HepG2 (cell line): ENCODE data around the gene MARCHF4. TPM values are rescaled to one million over a fixed set of nuclear protein-coding genes. Genes with fewer than 3 reads are reported as not detected.
A peak's percentile ranks its signal among the peaks of the same experiment; 100 is the strongest.

Experiments
- ARNT2 ChIP-seq: sonication (generic); formaldehyde crosslinking; IDR thresholded peaks from 2 replicates; pipeline ENCODE4 v1.8.0; 2022; ENCODE audit warnings: mild to moderate bottlenecking, low read depth, missing genetic modification reagents, moderate library complexity
- ELF1 ChIP-seq: sonication (generic); formaldehyde crosslinking; IDR thresholded peaks from 2 replicates; pipeline ENCODE4 v1.4.0; 2020; ENCODE audit warnings: missing genetic modification reagents
- FOXK1 ChIP-seq: sonication (generic); formaldehyde crosslinking; IDR thresholded peaks from 2 replicates; pipeline ENCODE4 v1.4.0; 2020; ENCODE audit warnings: low read depth, missing genetic modification reagents, borderline replicate concordance
- GATA4 ChIP-seq: sonication (generic); IDR thresholded peaks from 2 replicates; pipeline ENCODE4 v1.6.1; 2016; ENCODE audit warnings: antibody characterized with exemption, low read depth, borderline replicate concordance
- KAT8 ChIP-seq: IDR thresholded peaks from 2 replicates; pipeline ENCODE4 v1.6.1; 2016; ENCODE audit warnings: missing genetic modification reagents, missing compliant biosample characterization
- KDM5A ChIP-seq: fragments of 200-600 bp; sonication (generic); IDR thresholded peaks from 2 replicates; pipeline ENCODE4 v1.7.0; 2018; ENCODE audit warnings: antibody characterized with exemption, mild to moderate bottlenecking, low read length, borderline replicate concordance
- MEF2D ChIP-seq: sonication (generic); formaldehyde crosslinking; IDR thresholded peaks from 2 replicates; pipeline ENCODE4 v1.5.1; 2020; ENCODE audit warnings: mild to moderate bottlenecking, missing genetic modification reagents
- NFIC ChIP-seq: IDR thresholded peaks from 2 replicates; pipeline ENCODE4 v1.6.1; 2012; ENCODE audit warnings: mild to moderate bottlenecking, low read length, inconsistent platforms
- RARA ChIP-seq: IDR thresholded peaks from 2 replicates; pipeline ENCODE4 v1.6.1; 2016; ENCODE audit warnings: missing genetic modification reagents, missing compliant biosample characterization
- TCF7 ChIP-seq: sonication (generic); IDR thresholded peaks from 2 replicates; pipeline ENCODE4 v1.6.1; 2016; ENCODE audit warnings: antibody characterized with exemption, low read depth
- ZC3H4 ChIP-seq: sonication (generic); formaldehyde crosslinking; IDR thresholded peaks from 2 replicates; pipeline ENCODE4 v1.4.0; 2020; ENCODE audit warnings: missing genetic modification reagents, borderline replicate concordance
- ZFP36L2 ChIP-seq: sonication (generic); formaldehyde crosslinking; IDR thresholded peaks from 2 replicates; pipeline ENCODE4 v1.4.0; 2020; ENCODE audit warnings: missing genetic modification reagents
- ZNF207 ChIP-seq: fragments of 450-650 bp; IDR thresholded peaks from 2 replicates; pipeline ENCODE4 v1.6.1; 2016; ENCODE audit warnings: antibody characterized with exemption, borderline replicate concordance
- ZNF350 ChIP-seq: sonication (generic); formaldehyde crosslinking; IDR thresholded peaks from 2 replicates; pipeline ENCODE4 v1.4.0; 2020; ENCODE audit warnings: mild to moderate bottlenecking, low read depth, missing genetic modification reagents, borderline replicate concordance
- ZNF549 ChIP-seq: sonication (generic); formaldehyde crosslinking; IDR thresholded peaks from 2 replicates; pipeline ENCODE4 v1.5.0; 2020; ENCODE audit warnings: missing genetic modification reagents
- ZNF605 ChIP-seq: sonication (generic); formaldehyde crosslinking; IDR thresholded peaks from 2 replicates; pipeline ENCODE4 v1.8.0; 2022; ENCODE audit warnings: mild to moderate bottlenecking, missing genetic modification reagents
- ZNF660 ChIP-seq: sonication (generic); formaldehyde crosslinking; IDR thresholded peaks from 2 replicates; pipeline ENCODE4 v1.5.1; 2020; ENCODE audit warnings: mild to moderate bottlenecking, low read depth, missing genetic modification reagents, borderline replicate concordance
- ZNF746 ChIP-seq: sonication (generic); formaldehyde crosslinking; IDR thresholded peaks from 2 replicates; pipeline ENCODE4 v1.8.0; 2022; ENCODE audit warnings: mild to moderate bottlenecking, missing genetic modification reagents
- polyA plus RNA-seq, 8 experiments: library from polyadenylated mRNA; depleted of rRNA in 3 of 8; stranded (reverse) in 7 of 8; unstranded in 1 of 8; fragments of >200 nt; fragmentation: Illumina TruSeq in 4 of 8; extraction: Trizol in 4 of 8; gene quantifications; 2 replicates each; pipeline versions ENCODE4 v1.2.1 to v1.2.3, GENCODE V29; 2011 to 2016; ENCODE audit warnings: low read depth in 4 of 8, missing spikeins in 1 of 8, mixed read lengths in 1 of 8; ENCODE audit not compliant: insufficient read depth in 1 of 8
- total RNA-seq, 5 experiments: library from RNA; depleted of rRNA; stranded (reverse); fragments of >200 nt; fragmentation: Illumina TruSeq; extraction: Trizol; gene quantifications; 2 replicates each; pipeline ENCODE4 v1.2.3, GENCODE V29; 2016; ENCODE audit warnings: low read depth in 1 of 5
- TF ChIP-seq, protein P1 (sequence below): sonication (generic); formaldehyde crosslinking; IDR thresholded peaks from 2 replicates; pipeline ENCODE4 v1.5.0; 2020; ENCODE audit warnings: missing genetic modification reagents
- TF ChIP-seq, protein P2 (sequence below): IDR thresholded peaks from 2 replicates; pipeline ENCODE4 v1.6.1; 2016
- TF ChIP-seq, protein P3 (sequence below): sonication (generic); formaldehyde crosslinking; conservative IDR thresholded peaks from 2 replicates; pipeline ENCODE4 v1.8.1; 2023; ENCODE audit warnings: missing genetic modification reagents
- TF ChIP-seq, protein P4 (sequence below): sonication (generic); formaldehyde crosslinking; IDR thresholded peaks from 2 replicates; pipeline ENCODE4 v1.5.1; 2020; ENCODE audit warnings: missing genetic modification reagents, mild to moderate bottlenecking, borderline replicate concordance

Gene MARCHF4
- total and polyA plus RNA-seq, 2 of the 13 experiments (the other 11 are each of a cell fraction or from before 2014, with no cell fraction given), result not detected

DNA sequence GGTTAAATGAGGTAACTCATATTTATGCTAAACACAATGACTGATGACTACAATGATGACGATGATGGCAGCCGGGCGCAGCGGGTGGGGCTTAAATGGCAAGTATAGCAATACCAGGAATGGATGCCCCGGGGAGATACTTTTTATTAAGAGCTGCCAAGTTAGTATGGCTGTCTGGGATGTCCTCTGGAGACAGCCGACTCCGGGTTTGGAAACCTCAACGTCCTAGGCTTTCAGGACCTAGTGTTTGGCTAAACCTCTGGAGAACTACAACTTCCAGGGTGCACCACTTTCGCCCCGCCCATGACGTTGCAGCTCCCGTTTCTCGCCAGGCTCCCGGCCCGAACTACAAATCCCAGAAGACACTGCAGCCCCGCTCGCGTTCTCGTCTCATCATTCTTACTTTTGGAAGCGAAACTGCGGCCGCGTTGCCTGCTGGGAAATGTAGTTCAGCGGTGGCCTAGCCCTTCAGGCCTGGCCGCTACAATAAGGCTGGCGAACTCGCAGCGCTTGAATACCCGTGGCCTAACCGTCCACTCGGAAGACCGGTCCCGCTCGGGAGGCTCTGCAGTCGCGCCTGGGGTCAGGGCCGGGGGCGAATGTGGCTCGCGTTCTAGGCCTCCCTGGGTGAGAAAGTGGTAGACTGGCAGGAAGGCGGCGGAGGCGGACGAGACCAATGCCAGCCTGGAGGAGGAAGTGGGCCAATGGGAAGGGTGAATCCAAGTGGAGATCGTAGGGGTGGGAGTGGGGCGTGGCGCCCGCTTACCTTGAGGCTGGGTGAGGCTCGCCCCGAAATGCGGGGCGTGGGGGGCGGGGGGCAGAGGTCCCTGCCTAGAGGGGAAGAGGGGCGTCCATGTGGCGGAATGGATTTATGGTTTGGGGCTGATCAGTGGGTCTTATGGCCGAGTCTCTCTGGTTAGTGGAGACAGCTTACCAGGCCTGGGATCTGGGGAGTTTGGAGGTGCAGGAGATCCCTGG lies 40.0 kb upstream of the MARCHF4 start, which contains the start of gene SMARCAL1 (continued):
- TF ChIP-seq, protein P1, sequence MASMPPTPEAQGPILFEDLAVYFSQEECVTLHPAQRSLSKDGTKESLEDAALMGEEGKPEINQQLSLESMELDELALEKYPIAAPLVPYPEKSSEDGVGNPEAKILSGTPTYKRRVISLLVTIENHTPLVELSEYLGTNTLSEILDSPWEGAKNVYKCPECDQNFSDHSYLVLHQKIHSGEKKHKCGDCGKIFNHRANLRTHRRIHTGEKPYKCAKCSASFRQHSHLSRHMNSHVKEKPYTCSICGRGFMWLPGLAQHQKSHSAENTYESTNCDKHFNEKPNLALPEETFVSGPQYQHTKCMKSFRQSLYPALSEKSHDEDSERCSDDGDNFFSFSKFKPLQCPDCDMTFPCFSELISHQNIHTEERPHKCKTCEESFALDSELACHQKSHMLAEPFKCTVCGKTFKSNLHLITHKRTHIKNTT, result peak; percentile 89; the same call in 1 of the 2 replicates
- TF ChIP-seq ARNT2 (peak; percentile 97), ZNF350 (CRISPR knock-in tag) (peak; percentile 98), KAT8 (CRISPR knock-in tag) (peak; percentile 92), ZNF207 (no peak), ELF1 (CRISPR knock-in tag) (peak; percentile 90), MEF2D (peak; percentile 94), ZFP36L2 (CRISPR knock-in tag) (no peak), ZC3H4 (CRISPR knock-in tag) (no peak), KDM5A (peak; percentile 86; the same call in 1 of the 2 replicates), NFIC (no peak), ZNF746 (CRISPR knock-in tag) (peak; percentile 48; the same call in 1 of the 2 replicates), FOXK1 (CRISPR knock-in tag) (peak; percentile 91; the same call in 1 of the 2 replicates), ZNF549 (CRISPR knock-in tag) (no peak), TCF7 (no peak), ZNF660 (CRISPR knock-in tag) (no peak), GATA4 (no peak), ZNF605 (CRISPR knock-in tag) (peak; percentile 98), RARA (0 out of 2 replicates have a peak, but pooled peaks have one; percentile 26)
- TF ChIP-seq, protein P2, sequence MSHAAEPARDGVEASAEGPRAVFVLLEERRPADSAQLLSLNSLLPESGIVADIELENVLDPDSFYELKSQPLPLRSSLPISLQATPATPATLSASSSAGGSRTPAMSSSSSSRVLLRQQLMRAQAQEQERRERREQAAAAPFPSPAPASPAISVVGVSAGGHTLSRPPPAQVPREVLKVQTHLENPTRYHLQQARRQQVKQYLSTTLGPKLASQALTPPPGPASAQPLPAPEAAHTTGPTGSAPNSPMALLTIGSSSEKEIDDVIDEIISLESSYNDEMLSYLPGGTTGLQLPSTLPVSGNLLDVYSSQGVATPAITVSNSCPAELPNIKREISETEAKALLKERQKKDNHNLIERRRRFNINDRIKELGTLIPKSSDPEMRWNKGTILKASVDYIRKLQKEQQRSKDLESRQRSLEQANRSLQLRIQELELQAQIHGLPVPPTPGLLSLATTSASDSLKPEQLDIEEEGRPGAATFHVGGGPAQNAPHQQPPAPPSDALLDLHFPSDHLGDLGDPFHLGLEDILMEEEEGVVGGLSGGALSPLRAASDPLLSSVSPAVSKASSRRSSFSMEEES, result peak; percentile 68
- TF ChIP-seq, protein P3, sequence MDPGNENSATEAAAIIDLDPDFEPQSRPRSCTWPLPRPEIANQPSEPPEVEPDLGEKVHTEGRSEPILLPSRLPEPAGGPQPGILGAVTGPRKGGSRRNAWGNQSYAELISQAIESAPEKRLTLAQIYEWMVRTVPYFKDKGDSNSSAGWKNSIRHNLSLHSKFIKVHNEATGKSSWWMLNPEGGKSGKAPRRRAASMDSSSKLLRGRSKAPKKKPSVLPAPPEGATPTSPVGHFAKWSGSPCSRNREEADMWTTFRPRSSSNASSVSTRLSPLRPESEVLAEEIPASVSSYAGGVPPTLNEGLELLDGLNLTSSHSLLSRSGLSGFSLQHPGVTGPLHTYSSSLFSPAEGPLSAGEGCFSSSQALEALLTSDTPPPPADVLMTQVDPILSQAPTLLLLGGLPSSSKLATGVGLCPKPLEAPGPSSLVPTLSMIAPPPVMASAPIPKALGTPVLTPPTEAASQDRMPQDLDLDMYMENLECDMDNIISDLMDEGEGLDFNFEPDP (CRISPR knock-in tag), result no peak
- TF ChIP-seq, protein P4, sequence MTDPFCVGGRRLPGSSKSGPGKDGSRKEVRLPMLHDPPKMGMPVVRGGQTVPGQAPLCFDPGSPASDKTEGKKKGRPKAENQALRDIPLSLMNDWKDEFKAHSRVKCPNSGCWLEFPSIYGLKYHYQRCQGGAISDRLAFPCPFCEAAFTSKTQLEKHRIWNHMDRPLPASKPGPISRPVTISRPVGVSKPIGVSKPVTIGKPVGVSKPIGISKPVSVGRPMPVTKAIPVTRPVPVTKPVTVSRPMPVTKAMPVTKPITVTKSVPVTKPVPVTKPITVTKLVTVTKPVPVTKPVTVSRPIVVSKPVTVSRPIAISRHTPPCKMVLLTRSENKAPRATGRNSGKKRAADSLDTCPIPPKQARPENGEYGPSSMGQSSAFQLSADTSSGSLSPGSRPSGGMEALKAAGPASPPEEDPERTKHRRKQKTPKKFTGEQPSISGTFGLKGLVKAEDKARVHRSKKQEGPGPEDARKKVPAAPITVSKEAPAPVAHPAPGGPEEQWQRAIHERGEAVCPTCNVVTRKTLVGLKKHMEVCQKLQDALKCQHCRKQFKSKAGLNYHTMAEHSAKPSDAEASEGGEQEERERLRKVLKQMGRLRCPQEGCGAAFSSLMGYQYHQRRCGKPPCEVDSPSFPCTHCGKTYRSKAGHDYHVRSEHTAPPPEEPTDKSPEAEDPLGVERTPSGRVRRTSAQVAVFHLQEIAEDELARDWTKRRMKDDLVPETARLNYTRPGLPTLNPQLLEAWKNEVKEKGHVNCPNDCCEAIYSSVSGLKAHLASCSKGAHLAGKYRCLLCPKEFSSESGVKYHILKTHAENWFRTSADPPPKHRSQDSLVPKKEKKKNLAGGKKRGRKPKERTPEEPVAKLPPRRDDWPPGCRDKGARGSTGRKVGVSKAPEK (CRISPR knock-in tag), result no peak; the same call in 1 of the 2 replicates
